ENCODE measurements around the gene DNAJC24. TPM values are rescaled to one million over a fixed set of nuclear protein-coding genes. Genes with fewer than 3 reads are reported as not detected.

Gene DNAJC24
- total and polyA plus RNA-seq, 10 of the 15 experiments (the other 5 are each of a cell fraction or from before 2014, with no cell fraction given): 10.0 to 25.4 (median 13.8) TPM

- 0 out of 2 replicates have a peak, but pooled peaks have one; percentile 19 for TF ChIP-seq EED (IDR thresholded peaks at IDR 0.05; ENCODE audit: low read depth)
- no peak for TF ChIP-seq TCF7 (IDR thresholded peaks at IDR 0.05; ENCODE audit: borderline replicate concordance)
- peak; percentile 67; the same call in 1 of the 2 replicates for TF ChIP-seq CHD1 (IDR thresholded peaks at IDR 0.05; ENCODE audit: low read depth, low read length)
- TF ChIP-seq KDM1A (IDR thresholded peaks at IDR 0.05; ENCODE audit: borderline replicate concordance): no peak
- no peak for TF ChIP-seq SUPT20H (IDR thresholded peaks at IDR 0.05; ENCODE audit: borderline replicate concordance, control insufficient read depth, low read depth, low read length)
- TF ChIP-seq CHD2 (IDR thresholded peaks at IDR 0.05; ENCODE audit: borderline replicate concordance, low read depth, low read length): no peak
- no peak for TF ChIP-seq HDAC6 (IDR thresholded peaks at IDR 0.05; ENCODE audit: unreplicated experiment)
- no peak for TF ChIP-seq ZZZ3 (IDR thresholded peaks at IDR 0.05; ENCODE audit: control insufficient read depth, insufficient read length, low read depth)
- no peak for TF ChIP-seq MYC (IDR thresholded peaks at IDR 0.05; ENCODE audit: insufficient read depth, insufficient read length, insufficient replicate concordance, low read length, severe bottlenecking)
- peak; percentile 99 for TF ChIP-seq GABPA (IDR thresholded peaks at IDR 0.05; ENCODE audit: low read depth)
- no peak for TF ChIP-seq RAD51 (IDR thresholded peaks at IDR 0.05)
- TF ChIP-seq CBFB (IDR thresholded peaks at IDR 0.05; ENCODE audit: low read depth): no peak
- no peak for TF ChIP-seq RCOR1 (conservative IDR thresholded peaks at IDR 0.05; ENCODE audit: low read depth, low read length)
- TF ChIP-seq, protein P1, sequence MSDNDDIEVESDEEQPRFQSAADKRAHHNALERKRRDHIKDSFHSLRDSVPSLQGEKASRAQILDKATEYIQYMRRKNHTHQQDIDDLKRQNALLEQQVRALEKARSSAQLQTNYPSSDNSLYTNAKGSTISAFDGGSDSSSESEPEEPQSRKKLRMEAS (IDR thresholded peaks at IDR 0.05; ENCODE audit: low read depth, low read length): peak; percentile 61; the same call in 1 of the 2 replicates
- TF ChIP-seq PML (IDR thresholded peaks at IDR 0.05; ENCODE audit: low read length): peak; percentile 92
- TF ChIP-seq, protein P2, sequence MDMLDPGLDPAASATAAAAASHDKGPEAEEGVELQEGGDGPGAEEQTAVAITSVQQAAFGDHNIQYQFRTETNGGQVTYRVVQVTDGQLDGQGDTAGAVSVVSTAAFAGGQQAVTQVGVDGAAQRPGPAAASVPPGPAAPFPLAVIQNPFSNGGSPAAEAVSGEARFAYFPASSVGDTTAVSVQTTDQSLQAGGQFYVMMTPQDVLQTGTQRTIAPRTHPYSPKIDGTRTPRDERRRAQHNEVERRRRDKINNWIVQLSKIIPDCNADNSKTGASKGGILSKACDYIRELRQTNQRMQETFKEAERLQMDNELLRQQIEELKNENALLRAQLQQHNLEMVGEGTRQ (IDR thresholded peaks at IDR 0.05; ENCODE audit: borderline replicate concordance, low read depth, low read length): no peak
- no peak for TF ChIP-seq IRF5 (IDR thresholded peaks at IDR 0.05; ENCODE audit: borderline replicate concordance)
- TF ChIP-seq JUNB (IDR thresholded peaks at IDR 0.05): no peak
- peak; percentile 34; the same call in 1 of the 2 replicates for TF ChIP-seq ZNF384 (IDR thresholded peaks at IDR 0.05; ENCODE audit: borderline replicate concordance, low read depth, low read length)
- 0 out of 2 replicates have a peak, but pooled peaks have one; percentile 27 for TF ChIP-seq ATF7 (IDR thresholded peaks at IDR 0.05; ENCODE audit: low read depth)
- peak; percentile 9; the same call in 1 of the 2 replicates for TF ChIP-seq IRF3 (IDR thresholded peaks at IDR 0.05)
- TF ChIP-seq, protein P3, sequence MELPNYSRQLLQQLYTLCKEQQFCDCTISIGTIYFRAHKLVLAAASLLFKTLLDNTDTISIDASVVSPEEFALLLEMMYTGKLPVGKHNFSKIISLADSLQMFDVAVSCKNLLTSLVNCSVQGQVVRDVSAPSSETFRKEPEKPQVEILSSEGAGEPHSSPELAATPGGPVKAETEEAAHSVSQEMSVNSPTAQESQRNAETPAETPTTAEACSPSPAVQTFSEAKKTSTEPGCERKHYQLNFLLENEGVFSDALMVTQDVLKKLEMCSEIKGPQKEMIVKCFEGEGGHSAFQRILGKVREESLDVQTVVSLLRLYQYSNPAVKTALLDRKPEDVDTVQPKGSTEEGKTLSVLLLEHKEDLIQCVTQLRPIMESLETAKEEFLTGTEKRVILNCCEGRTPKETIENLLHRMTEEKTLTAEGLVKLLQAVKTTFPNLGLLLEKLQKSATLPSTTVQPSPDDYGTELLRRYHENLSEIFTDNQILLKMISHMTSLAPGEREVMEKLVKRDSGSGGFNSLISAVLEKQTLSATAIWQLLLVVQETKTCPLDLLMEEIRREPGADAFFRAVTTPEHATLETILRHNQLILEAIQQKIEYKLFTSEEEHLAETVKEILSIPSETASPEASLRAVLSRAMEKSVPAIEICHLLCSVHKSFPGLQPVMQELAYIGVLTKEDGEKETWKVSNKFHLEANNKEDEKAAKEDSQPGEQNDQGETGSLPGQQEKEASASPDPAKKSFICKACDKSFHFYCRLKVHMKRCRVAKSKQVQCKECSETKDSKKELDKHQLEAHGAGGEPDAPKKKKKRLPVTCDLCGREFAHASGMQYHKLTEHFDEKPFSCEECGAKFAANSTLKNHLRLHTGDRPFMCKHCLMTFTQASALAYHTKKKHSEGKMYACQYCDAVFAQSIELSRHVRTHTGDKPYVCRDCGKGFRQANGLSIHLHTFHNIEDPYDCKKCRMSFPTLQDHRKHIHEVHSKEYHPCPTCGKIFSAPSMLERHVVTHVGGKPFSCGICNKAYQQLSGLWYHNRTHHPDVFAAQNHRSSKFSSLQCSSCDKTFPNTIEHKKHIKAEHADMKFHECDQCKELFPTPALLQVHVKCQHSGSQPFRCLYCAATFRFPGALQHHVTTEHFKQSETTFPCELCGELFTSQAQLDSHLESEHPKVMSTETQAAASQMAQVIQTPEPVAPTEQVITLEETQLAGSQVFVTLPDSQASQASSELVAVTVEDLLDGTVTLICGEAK (IDR thresholded peaks at IDR 0.05; ENCODE audit: borderline replicate concordance): peak; percentile 99
Observed at GRCh38 chr11:31369348-31370329, at the start of gene DNAJC24, which contains the start of gene DCDC1 (continued).

All from GM12878 (cell line).